GM23338 (cell line): ENCODE measurements around the gene CCDC28B. TPM values are rescaled to one million over a fixed set of nuclear protein-coding genes. Genes with fewer than 3 reads are reported as not detected.

Source experiments
- ATAC-seq: fragments of 200-7000 bp; cut with Tn5 transposase; 3 replicates; pipeline ENCODE4 v1.9.1; 2020
- DNase-seq: peaks from one replicate; pipeline ENCODE4 v3.0.0-alpha.2; 2015; ENCODE audit warnings: low spot score
- H2AFZ ChIP-seq: fragments of 200-600 bp; sonication (generic); 2 replicates; pipeline ENCODE4 v1.8.0; 2016; ENCODE audit warnings: antibody characterized with exemption, mild to moderate bottlenecking, moderate library complexity
- H3F3A ChIP-seq: fragments of 200-600 bp; sonication (generic); replicated peaks from 2 replicates; pipeline ENCODE4 v1.8.0; 2017; ENCODE audit warnings: antibody characterized with exemption, mixed run types, low read depth
- H3K27ac ChIP-seq: fragments of 200-600 bp; sonication (generic); 2 replicates; pipeline ENCODE4 v1.6.1; 2016; ENCODE audit warnings: low read depth
- H3K27me3 ChIP-seq: fragments of 200-600 bp; sonication (generic); 2 replicates; pipeline ENCODE4 v1.8.0; 2016; ENCODE audit warnings: mild to moderate bottlenecking, mixed run types, moderate library complexity; ENCODE audit not compliant: insufficient read depth
- H3K36me3 ChIP-seq: fragments of 200-600 bp; sonication (generic); 2 replicates; pipeline ENCODE4 v1.8.0; 2016; ENCODE audit warnings: mild to moderate bottlenecking; ENCODE audit not compliant: insufficient read depth
- H3K4me1 ChIP-seq: fragments of 200-600 bp; sonication (generic); 2 replicates; pipeline ENCODE4 v1.8.0; 2016; ENCODE audit warnings: mild to moderate bottlenecking, moderate library complexity; ENCODE audit not compliant: insufficient read depth
- H3K4me2 ChIP-seq: fragments of 200-600 bp; sonication (generic); 2 replicates; pipeline ENCODE4 v1.7.1; 2017; ENCODE audit warnings: mixed run types
- H3K4me3 ChIP-seq: fragments of 200-600 bp; sonication (generic); 2 replicates; pipeline ENCODE4 v1.6.1; 2016; ENCODE audit warnings: mixed run types
- H3K79me2 ChIP-seq: fragments of 200-600 bp; sonication (generic); replicated peaks from 2 replicates; pipeline ENCODE4 v1.8.0; 2017; ENCODE audit warnings: mild to moderate bottlenecking; ENCODE audit not compliant: insufficient read depth
- H3K9me2 ChIP-seq: fragments of 200-600 bp; sonication (generic); 2 replicates; pipeline ENCODE4 v1.8.0; 2017; ENCODE audit not compliant: insufficient read depth
- H4K20me1 ChIP-seq: fragments of 200-600 bp; sonication (generic); replicated peaks from 2 replicates; pipeline ENCODE4 v1.8.0; 2017; ENCODE audit warnings: mild to moderate bottlenecking; ENCODE audit not compliant: insufficient read depth
- H3K27ac Mint-ChIP-seq: 2 replicates; pipeline ENCODE4 v1.8.0; 2020; ENCODE audit warnings: inconsistent platforms, mild to moderate bottlenecking, moderate library complexity, mixed read lengths
- H3K27me3 Mint-ChIP-seq: 3 replicates; pipeline ENCODE4 v1.8.0; 2022; ENCODE audit warnings: low read depth, mild to moderate bottlenecking, moderate library complexity, mixed read lengths, inconsistent platforms; ENCODE audit not compliant: insufficient read depth, poor library complexity
- H3K36me3 Mint-ChIP-seq: 3 replicates; pipeline ENCODE4 v1.8.0; 2021; ENCODE audit warnings: low read depth, mild to moderate bottlenecking, inconsistent platforms, moderate library complexity, mixed read lengths
- H3K4me1 Mint-ChIP-seq: 3 replicates; pipeline ENCODE4 v1.8.0; 2020; ENCODE audit warnings: mild to moderate bottlenecking, inconsistent platforms, mixed read lengths
- H3K4me3 Mint-ChIP-seq: 3 replicates; pipeline ENCODE4 v1.8.0; 2021; ENCODE audit warnings: moderate library complexity, mild to moderate bottlenecking, inconsistent platforms, mixed read lengths
- H3K9me3 Mint-ChIP-seq: 3 replicates; pipeline ENCODE4 v1.8.0; 2020; ENCODE audit warnings: moderate library complexity, mild to moderate bottlenecking, inconsistent platforms, mixed read lengths
- EZH2phosphoT487 ChIP-seq: fragments of 200-600 bp; sonication (generic); IDR thresholded peaks from one replicate; pipeline ENCODE4 v1.8.1; 2018; ENCODE audit warnings: antibody characterized with exemption; ENCODE audit not compliant: unreplicated experiment
- JUNB ChIP-seq: IDR thresholded peaks from one replicate; pipeline ENCODE4 v1.6.1; 2016; ENCODE audit warnings: antibody characterized with exemption; ENCODE audit not compliant: unreplicated experiment
- NANOG ChIP-seq: IDR thresholded peaks from 2 replicates; pipeline ENCODE4 v1.6.1; 2016; ENCODE audit warnings: antibody characterized with exemption, borderline replicate concordance
- POLR2AphosphoS5 ChIP-seq: IDR thresholded peaks from 2 replicates; pipeline ENCODE4 v1.6.1; 2016; ENCODE audit warnings: antibody characterized with exemption, low read depth
- STAT1 ChIP-seq: IDR thresholded peaks from one replicate; pipeline ENCODE4 v1.6.1; 2016; ENCODE audit warnings: antibody characterized with exemption; ENCODE audit not compliant: unreplicated experiment
- ZNF114 ChIP-seq: fragments of 250-450 bp; sonication (Bioruptor Pico); IDR thresholded peaks from 2 replicates; pipeline ENCODE4 v1.5.0; 2020; ENCODE audit warnings: mild to moderate bottlenecking, moderate library complexity
- ZNF331 ChIP-seq: fragments of 250-450 bp; sonication (Bioruptor Pico); IDR thresholded peaks from 2 replicates; pipeline ENCODE4 v1.5.0; 2020; ENCODE audit warnings: low read depth, mild to moderate bottlenecking, moderate library complexity
- polyA plus RNA-seq: library from polyadenylated mRNA; unstranded; fragments of >200 nt; fragmentation: Nextera tagmentation; extraction: Ambion mirVana; gene quantifications from 2 replicates; pipeline ENCODE4 v1.2.1, GENCODE V29; 2016
- total RNA-seq: library from RNA; depleted of rRNA; stranded (reverse); fragments of >200 nt; shearing (Covaris generic); gene quantifications from 2 replicates; pipeline ENCODE4 v1.2.3, GENCODE V29; 2014
- TF ChIP-seq, protein P1 (sequence below): fragments of 250-450 bp; sonication (Bioruptor Pico); IDR thresholded peaks from 2 replicates; pipeline ENCODE4 v1.5.0; 2020; ENCODE audit warnings: mild to moderate bottlenecking, moderate library complexity
- TF ChIP-seq, protein P2 (sequence below): IDR thresholded peaks from 2 replicates; pipeline ENCODE4 v1.6.1; 2016; ENCODE audit warnings: antibody characterized with exemption
- TF ChIP-seq, protein P3 (sequence below): IDR thresholded peaks from one replicate; pipeline ENCODE4 v1.6.1; 2018; ENCODE audit warnings: antibody characterized with exemption; ENCODE audit not compliant: unreplicated experiment

CCDC28B gene
- total and polyA plus RNA-seq, 2 experiments from 2014 or later, result 8.7 to 35.2 TPM

DNA sequence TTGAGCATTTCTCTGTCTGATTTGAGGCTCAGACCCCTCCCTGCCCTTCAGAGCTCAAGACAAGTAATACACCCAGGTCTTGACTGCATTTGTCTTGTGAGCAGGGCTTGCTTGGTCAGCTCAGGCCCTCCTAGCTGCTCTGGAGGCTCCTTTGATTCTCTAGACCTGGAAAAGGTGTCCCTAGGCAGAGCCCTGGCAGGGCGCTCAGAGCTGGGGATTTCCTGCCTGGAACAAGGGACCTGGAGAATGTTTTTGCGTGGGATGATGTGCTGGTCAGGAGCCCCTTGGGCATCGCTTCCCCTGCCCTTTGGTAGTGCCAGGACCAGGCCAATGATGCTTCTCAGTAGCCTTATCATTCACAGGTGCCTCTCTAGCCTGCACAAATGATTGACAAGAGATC is 4.9 kb upstream of the CCDC28B start (continued):
- TF ChIP-seq, protein P1, sequence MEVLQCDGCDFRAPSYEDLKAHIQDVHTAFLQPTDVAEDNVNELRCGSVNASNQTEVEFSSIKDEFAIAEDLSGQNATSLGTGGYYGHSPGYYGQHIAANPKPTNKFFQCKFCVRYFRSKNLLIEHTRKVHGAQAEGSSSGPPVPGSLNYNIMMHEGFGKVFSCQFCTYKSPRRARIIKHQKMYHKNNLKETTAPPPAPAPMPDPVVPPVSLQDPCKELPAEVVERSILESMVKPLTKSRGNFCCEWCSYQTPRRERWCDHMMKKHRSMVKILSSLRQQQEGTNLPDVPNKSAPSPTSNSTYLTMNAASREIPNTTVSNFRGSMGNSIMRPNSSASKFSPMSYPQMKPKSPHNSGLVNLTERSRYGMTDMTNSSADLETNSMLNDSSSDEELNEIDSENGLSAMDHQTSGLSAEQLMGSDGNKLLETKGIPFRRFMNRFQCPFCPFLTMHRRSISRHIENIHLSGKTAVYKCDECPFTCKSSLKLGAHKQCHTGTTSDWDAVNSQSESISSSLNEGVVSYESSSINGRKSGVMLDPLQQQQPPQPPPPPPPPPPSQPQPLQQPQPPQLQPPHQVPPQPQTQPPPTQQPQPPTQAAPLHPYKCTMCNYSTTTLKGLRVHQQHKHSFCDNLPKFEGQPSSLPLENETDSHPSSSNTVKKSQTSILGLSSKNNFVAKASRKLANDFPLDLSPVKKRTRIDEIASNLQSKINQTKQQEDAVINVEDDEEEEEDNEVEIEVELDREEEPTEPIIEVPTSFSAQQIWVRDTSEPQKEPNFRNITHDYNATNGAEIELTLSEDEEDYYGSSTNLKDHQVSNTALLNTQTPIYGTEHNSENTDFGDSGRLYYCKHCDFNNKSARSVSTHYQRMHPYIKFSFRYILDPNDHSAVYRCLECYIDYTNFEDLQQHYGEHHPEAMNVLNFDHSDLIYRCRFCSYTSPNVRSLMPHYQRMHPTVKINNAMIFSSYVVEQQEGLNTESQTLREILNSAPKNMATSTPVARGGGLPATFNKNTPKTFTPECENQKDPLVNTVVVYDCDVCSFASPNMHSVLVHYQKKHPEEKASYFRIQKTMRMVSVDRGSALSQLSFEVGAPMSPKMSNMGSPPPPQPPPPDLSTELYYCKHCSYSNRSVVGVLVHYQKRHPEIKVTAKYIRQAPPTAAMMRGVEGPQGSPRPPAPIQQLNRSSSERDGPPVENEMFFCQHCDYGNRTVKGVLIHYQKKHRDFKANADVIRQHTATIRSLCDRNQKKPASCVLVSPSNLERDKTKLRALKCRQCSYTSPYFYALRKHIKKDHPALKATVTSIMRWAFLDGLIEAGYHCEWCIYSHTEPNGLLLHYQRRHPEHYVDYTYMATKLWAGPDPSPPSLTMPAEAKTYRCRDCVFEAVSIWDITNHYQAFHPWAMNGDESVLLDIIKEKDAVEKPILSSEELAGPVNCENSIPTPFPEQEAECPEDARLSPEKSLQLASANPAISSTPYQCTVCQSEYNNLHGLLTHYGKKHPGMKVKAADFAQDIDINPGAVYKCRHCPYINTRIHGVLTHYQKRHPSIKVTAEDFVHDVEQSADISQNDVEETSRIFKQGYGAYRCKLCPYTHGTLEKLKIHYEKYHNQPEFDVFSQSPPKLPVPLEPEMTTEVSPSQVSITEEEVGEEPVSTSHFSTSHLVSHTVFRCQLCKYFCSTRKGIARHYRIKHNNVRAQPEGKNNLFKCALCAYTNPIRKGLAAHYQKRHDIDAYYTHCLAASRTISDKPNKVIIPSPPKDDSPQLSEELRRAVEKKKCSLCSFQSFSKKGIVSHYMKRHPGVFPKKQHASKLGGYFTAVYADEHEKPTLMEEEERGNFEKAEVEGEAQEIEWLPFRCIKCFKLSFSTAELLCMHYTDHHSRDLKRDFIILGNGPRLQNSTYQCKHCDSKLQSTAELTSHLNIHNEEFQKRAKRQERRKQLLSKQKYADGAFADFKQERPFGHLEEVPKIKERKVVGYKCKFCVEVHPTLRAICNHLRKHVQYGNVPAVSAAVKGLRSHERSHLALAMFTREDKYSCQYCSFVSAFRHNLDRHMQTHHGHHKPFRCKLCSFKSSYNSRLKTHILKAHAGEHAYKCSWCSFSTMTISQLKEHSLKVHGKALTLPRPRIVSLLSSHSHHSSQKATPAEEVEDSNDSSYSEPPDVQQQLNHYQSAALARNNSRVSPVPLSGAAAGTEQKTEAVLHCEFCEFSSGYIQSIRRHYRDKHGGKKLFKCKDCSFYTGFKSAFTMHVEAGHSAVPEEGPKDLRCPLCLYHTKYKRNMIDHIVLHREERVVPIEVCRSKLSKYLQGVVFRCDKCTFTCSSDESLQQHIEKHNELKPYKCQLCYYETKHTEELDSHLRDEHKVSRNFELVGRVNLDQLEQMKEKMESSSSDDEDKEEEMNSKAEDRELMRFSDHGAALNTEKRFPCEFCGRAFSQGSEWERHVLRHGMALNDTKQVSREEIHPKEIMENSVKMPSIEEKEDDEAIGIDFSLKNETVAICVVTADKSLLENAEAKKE, result no peak
- TF ChIP-seq JUNB (no peak), ZNF331 (CRISPR knock-in tag) (no peak), STAT1 (no peak), POLR2AphosphoS5 (no peak), NANOG (no peak), ZNF114 (no peak)
- TF ChIP-seq, protein P2, sequence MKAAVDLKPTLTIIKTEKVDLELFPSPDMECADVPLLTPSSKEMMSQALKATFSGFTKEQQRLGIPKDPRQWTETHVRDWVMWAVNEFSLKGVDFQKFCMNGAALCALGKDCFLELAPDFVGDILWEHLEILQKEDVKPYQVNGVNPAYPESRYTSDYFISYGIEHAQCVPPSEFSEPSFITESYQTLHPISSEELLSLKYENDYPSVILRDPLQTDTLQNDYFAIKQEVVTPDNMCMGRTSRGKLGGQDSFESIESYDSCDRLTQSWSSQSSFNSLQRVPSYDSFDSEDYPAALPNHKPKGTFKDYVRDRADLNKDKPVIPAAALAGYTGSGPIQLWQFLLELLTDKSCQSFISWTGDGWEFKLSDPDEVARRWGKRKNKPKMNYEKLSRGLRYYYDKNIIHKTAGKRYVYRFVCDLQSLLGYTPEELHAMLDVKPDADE, result no peak

DNA sequence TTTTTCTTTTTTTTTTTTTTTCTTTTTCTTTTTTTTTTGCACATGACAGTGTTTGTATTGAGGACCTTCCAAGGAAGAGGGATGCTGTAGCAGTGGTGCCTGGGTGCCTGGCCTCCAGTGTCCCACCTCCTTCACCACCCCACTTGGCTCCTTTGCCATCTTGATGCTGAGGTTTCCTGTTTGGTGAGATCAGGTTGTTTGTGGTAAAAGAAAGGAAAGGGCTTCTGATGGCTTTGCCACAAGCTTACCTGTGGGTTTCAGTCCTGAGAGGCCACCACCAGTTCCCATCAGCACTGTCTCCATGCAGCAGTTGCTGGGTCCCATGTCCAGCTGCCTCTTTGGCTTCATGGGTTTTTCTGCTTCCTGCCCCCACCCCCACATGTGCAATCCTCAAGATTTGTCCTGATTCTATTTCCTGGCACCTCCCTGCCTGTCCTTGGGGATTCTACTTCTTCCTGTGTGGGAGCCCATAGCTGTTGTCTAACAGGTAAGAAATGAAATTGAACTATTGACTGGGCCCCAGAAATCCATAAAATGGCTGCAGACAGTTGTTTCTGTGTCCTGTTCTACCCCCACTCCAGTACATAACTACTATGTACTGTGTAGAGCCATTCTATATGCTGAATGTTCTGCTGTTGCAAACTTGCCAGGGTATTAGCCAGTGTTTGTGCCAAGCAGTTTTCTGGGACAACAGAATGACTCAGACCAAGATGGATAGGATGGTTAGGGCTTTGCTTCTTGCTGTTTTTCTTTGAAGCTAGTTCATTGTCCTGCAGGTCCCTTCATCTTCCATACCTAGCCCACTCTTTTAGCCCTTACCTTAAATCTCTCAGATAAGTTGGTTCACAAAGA is 4.2 kb upstream of the CCDC28B start:
- H3K4me3 Mint-ChIP-seq, result no peak overlapping the region
- no peak for TF ChIP-seq EZH2phosphoT487
- TF ChIP-seq, protein P3, sequence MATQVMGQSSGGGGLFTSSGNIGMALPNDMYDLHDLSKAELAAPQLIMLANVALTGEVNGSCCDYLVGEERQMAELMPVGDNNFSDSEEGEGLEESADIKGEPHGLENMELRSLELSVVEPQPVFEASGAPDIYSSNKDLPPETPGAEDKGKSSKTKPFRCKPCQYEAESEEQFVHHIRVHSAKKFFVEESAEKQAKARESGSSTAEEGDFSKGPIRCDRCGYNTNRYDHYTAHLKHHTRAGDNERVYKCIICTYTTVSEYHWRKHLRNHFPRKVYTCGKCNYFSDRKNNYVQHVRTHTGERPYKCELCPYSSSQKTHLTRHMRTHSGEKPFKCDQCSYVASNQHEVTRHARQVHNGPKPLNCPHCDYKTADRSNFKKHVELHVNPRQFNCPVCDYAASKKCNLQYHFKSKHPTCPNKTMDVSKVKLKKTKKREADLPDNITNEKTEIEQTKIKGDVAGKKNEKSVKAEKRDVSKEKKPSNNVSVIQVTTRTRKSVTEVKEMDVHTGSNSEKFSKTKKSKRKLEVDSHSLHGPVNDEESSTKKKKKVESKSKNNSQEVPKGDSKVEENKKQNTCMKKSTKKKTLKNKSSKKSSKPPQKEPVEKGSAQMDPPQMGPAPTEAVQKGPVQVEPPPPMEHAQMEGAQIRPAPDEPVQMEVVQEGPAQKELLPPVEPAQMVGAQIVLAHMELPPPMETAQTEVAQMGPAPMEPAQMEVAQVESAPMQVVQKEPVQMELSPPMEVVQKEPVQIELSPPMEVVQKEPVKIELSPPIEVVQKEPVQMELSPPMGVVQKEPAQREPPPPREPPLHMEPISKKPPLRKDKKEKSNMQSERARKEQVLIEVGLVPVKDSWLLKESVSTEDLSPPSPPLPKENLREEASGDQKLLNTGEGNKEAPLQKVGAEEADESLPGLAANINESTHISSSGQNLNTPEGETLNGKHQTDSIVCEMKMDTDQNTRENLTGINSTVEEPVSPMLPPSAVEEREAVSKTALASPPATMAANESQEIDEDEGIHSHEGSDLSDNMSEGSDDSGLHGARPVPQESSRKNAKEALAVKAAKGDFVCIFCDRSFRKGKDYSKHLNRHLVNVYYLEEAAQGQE, result no peak
- TF ChIP-seq, protein P2, result no peak
- TF ChIP-seq POLR2AphosphoS5, result no peak

More for the DNA sequence above, 4.2 kb upstream of the CCDC28B start:
- Mint-ChIP-seq H3K27ac (no peak overlapping the region), H3K36me3 (peaks cover 72% of the 10 kb centered on the region), H3K9me3 (no peaks in the 10 kb centered on the region; the same call in 2 of the 3 replicates), H3K4me1 (peaks cover 30% of the 10 kb centered on the region), H3K27me3 (peaks cover 22% of the 10 kb centered on the region)
- H3F3A ChIP-seq, result peaks cover 27% of the 10 kb centered on the region; the same call in 1 of the 2 replicates
- no peaks in the 10 kb centered on the region for H3K27me3 ChIP-seq
- H3K9me2 ChIP-seq, result no peaks in the 10 kb centered on the region
- H2AFZ ChIP-seq, result no peak overlapping the region
- peaks cover 18% of the 10 kb centered on the region for H3K4me1 ChIP-seq
- ATAC-seq (no peak), DNase-seq (no peak)
- peaks cover 41% of the 10 kb centered on the region for H3K36me3 ChIP-seq
- no peak overlapping the region for H3K4me3 ChIP-seq
- peaks cover 4% of the 10 kb centered on the region for H4K20me1 ChIP-seq
- H3K4me2 ChIP-seq, result no peak overlapping the region
- no peaks in the 10 kb centered on the region for H3K79me2 ChIP-seq
- H3K27ac ChIP-seq, result no peak overlapping the region
